Trophoblast cell (in vitro differentiated cells and primary cell): Measurements from ENCODE around the gene PCDHGA3.
"Not testable (repeated sequence)": the region's sequence is repeated elsewhere in the genome, so short reads cannot be mapped to it uniquely, and the experiment has no call there.

ENCODE experiments used
- DNase-seq, 2 donors: peaks; one replicate each; pipeline ENCODE4 v3.0.0-alpha.2; 2016
- H2AFZ ChIP-seq: 2 replicates; pipeline ENCODE4 v1.6.1; 2013; ENCODE audit warnings: low read length, moderate library complexity, mild to moderate bottlenecking; ENCODE audit not compliant: insufficient read depth, poor library complexity
- H2AK5ac ChIP-seq: 2 replicates; pipeline ENCODE4 v1.6.1; 2013; ENCODE audit warnings: mild to moderate bottlenecking, low read length
- H2BK120ac ChIP-seq: 2 replicates; pipeline ENCODE4 v1.6.1; 2013; ENCODE audit warnings: low read length, mild to moderate bottlenecking, moderate library complexity; ENCODE audit not compliant: insufficient read depth, poor library complexity
- H2BK12ac ChIP-seq: 2 replicates; pipeline ENCODE4 v1.6.1; 2013; ENCODE audit warnings: mild to moderate bottlenecking, low read length, moderate library complexity
- H2BK5ac ChIP-seq: 2 replicates; pipeline ENCODE4 v1.6.1; 2013; ENCODE audit warnings: low read length, low read depth, moderate library complexity, mild to moderate bottlenecking; ENCODE audit not compliant: poor library complexity
- H3K14ac ChIP-seq: 2 replicates; pipeline ENCODE4 v1.6.1; 2013; ENCODE audit warnings: mild to moderate bottlenecking, low read length
- H3K18ac ChIP-seq: 2 replicates; pipeline ENCODE4 v1.6.1; 2013; ENCODE audit warnings: mild to moderate bottlenecking, low read length
- H3K23ac ChIP-seq: 2 replicates; pipeline ENCODE4 v1.6.1; 2013; ENCODE audit warnings: low read length
- H3K27ac ChIP-seq: 2 replicates; pipeline ENCODE4 v1.5.1; 2013; ENCODE audit warnings: low read depth, mild to moderate bottlenecking, inconsistent platforms, low read length, moderate library complexity
- H3K27me3 ChIP-seq: 2 replicates; pipeline ENCODE4 v1.6.1; 2013; ENCODE audit warnings: inconsistent platforms, mild to moderate bottlenecking, low read length, moderate library complexity; ENCODE audit not compliant: insufficient read depth
- H3K36me3 ChIP-seq, 2 experiments: 1 replicate in 1 of 2; 2 replicates in 1 of 2; pipeline ENCODE4 v1.6.1; 2013; ENCODE audit warnings: low read length in 2 of 2, mild to moderate bottlenecking in 2 of 2, moderate library complexity in 1 of 2; ENCODE audit not compliant: insufficient read depth in 2 of 2, control insufficient read depth in 1 of 2
- H3K4ac ChIP-seq: 2 replicates; pipeline ENCODE4 v1.6.1; 2013; ENCODE audit warnings: low read depth, mild to moderate bottlenecking, low read length, moderate library complexity
- H3K4me1 ChIP-seq, 2 experiments: 1 replicate in 1 of 2; 2 replicates in 1 of 2; pipeline ENCODE4 v1.6.1; 2013; ENCODE audit warnings: low read length in 2 of 2, mild to moderate bottlenecking in 2 of 2, moderate library complexity in 1 of 2; ENCODE audit not compliant: insufficient read depth in 2 of 2, control insufficient read depth in 1 of 2
- H3K4me2 ChIP-seq: 2 replicates; pipeline ENCODE4 v1.6.1; 2013; ENCODE audit warnings: inconsistent platforms, mild to moderate bottlenecking, low read length, moderate library complexity
- H3K4me3 ChIP-seq: 2 replicates; pipeline ENCODE4 v1.5.1; 2013; ENCODE audit warnings: mild to moderate bottlenecking, low read depth, low read length, inconsistent platforms
- H3K79me1 ChIP-seq: one replicate; pipeline ENCODE4 v1.6.1; 2013; ENCODE audit warnings: low read length
- H3K79me2 ChIP-seq: 2 replicates; pipeline ENCODE4 v1.6.1; 2013; ENCODE audit warnings: low read length, mild to moderate bottlenecking; ENCODE audit not compliant: control insufficient read depth, insufficient read depth, poor library complexity
- H3K9ac ChIP-seq: 2 replicates; pipeline ENCODE4 v1.6.1; 2013; ENCODE audit warnings: mild to moderate bottlenecking, low read length
- H3K9me3 ChIP-seq: 2 replicates; pipeline ENCODE4 v1.6.1; 2013; ENCODE audit warnings: low read depth, mild to moderate bottlenecking, control low read depth, inconsistent platforms, low read length; ENCODE audit not compliant: insufficient read depth
- H4K12ac ChIP-seq: 2 replicates; pipeline ENCODE4 v1.6.1; 2013; ENCODE audit warnings: low read depth, mild to moderate bottlenecking, low read length, moderate library complexity
- H4K8ac ChIP-seq: 2 replicates; pipeline ENCODE4 v1.6.1; 2013; ENCODE audit warnings: low read depth, mild to moderate bottlenecking, low read length, moderate library complexity
- H4K91ac ChIP-seq: one replicate; pipeline ENCODE4 v1.6.1; 2013; ENCODE audit warnings: low read depth, mild to moderate bottlenecking, low read length, moderate library complexity
- WGBS: extraction: QIAGEN DNeasy Blood & Tissue Kit; methylation state at CpG from one replicate; pipeline ENCODE4 v1.1.7; 2013; ENCODE audit warnings: missing lambda C conversion rate; ENCODE audit not compliant: insufficient read length, insufficient coverage; ENCODE audit errors: extremely low coverage; 5-methylcytosine and 5-hydroxymethylcytosine counted together

Gene PCDHGA3

DNA sequence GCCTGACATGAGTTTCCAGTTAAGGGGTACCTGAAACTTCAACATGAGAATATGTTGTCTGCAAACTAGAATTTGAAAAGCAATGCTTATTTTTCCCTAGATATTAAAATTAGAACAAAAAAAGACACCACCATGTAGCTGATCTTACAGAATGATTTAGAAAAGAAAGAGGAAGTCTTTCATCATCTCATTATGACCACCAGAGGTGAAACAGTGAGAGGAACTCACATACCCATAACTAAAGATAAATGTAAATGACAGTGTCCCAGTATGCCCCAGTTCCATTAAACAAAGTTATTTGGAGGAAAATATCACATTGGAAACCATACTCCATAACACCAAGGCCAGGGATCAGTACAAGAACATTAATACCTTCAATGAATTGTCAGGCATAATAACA is 29.9 kb upstream of the PCDHGA3 start:
- no peak overlapping the region for H4K91ac ChIP-seq
- no peak overlapping the region for H2AFZ ChIP-seq
- no peak overlapping the region for H3K9ac ChIP-seq
- H2BK5ac ChIP-seq, result no peak overlapping the region
- no peak overlapping the region for H3K14ac ChIP-seq
- no peaks in the 10 kb centered on the region for H3K4me1 ChIP-seq
- no peaks in the 10 kb centered on the region for H3K9me3 ChIP-seq
- no peak overlapping the region for H2AK5ac ChIP-seq
- no peak overlapping the region for H2BK12ac ChIP-seq
- H3K18ac ChIP-seq, result no peak overlapping the region
- no peak for DNase-seq
- H3K4me3 ChIP-seq, result no peak overlapping the region
- no peak overlapping the region for H3K4me2 ChIP-seq
- no peak overlapping the region for H3K23ac ChIP-seq
- H4K8ac ChIP-seq, result no peak overlapping the region
- peaks cover 2 to 5% of the 10 kb centered on the region in 2 experiments for H3K36me3 ChIP-seq
- H2BK120ac ChIP-seq, result no peak overlapping the region
- H4K12ac ChIP-seq, result no peak overlapping the region
- H3K27me3 ChIP-seq, result no peaks in the 10 kb centered on the region
- no peaks in the 10 kb centered on the region for H3K79me1 ChIP-seq
- H3K79me2 ChIP-seq, result no peaks in the 10 kb centered on the region
- no peak overlapping the region for H3K27ac ChIP-seq
- H3K4ac ChIP-seq, result no peak overlapping the region

DNA sequence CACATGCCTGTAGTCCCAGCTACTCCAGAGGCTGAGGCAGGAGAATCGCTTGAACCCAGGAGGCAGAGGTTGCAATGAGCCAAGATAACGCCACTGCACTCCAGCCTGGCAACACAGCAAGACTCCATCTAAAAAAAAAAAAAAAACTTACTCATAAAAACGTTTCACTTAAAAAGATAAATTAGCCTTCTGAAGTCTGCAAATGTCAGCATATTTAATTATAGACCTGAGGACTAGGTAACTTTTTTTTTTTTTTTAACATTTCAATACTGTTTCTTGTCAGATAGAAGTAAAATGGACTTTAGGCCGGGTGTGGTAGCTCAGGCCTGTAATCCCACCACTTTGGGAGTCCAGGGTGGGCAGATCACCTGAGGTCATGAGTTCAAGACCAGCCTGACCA is 26.7 kb upstream of the PCDHGA3 start:
- not testable (repeated sequence) for H3K4ac ChIP-seq, H2BK120ac ChIP-seq, H3K27me3 ChIP-seq, H2AK5ac ChIP-seq, H3K9me3 ChIP-seq, H3K27ac ChIP-seq, H3K79me1 ChIP-seq, H3K9ac ChIP-seq, H4K12ac ChIP-seq, H3K14ac ChIP-seq, H3K79me2 ChIP-seq, H3K4me1 ChIP-seq, H3K23ac ChIP-seq, H3K4me3 ChIP-seq, H3K18ac ChIP-seq, H2BK5ac ChIP-seq, H3K4me2 ChIP-seq, H4K8ac ChIP-seq, H4K91ac ChIP-seq, H2BK12ac ChIP-seq, DNase-seq, H2AFZ ChIP-seq
- WGBS, result no CpG with 5 or more reads among the region's 4 CpGs
- H3K36me3 ChIP-seq, result peaks cover 5 to 11% of the 10 kb centered on the region in 2 experiments

DNA sequence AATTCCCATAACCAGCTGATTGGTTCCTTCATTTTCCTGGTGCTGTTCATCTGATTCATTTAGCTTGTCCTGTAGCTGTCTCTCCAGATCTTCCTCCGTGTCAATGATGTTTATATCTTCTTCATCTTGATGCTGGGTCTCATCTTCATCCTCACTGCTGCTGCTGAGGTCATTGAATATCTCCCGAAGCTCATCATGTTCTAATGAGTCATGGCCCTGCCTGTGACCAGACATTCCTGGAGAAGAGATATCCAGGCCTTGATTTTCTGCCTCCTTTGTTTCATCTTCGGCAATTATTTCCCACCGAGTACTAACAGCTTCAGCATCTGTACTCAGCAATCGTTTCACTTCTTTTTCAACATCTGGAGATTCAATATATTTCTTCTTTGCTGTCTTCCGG is 24.4 kb upstream of the PCDHGA3 start:
- no peak overlapping the region for H2AFZ ChIP-seq
- no peak overlapping the region for H3K9ac ChIP-seq
- no peak overlapping the region for H2BK5ac ChIP-seq
- H4K91ac ChIP-seq, result no peak overlapping the region
- no peak overlapping the region for H4K12ac ChIP-seq
- no peak overlapping the region for H2BK120ac ChIP-seq
- no CpG with 5 or more reads among the region's 6 CpGs for WGBS
- no peak overlapping the region for H3K23ac ChIP-seq
- no peak for DNase-seq
- H2BK12ac ChIP-seq, result no peak overlapping the region
- peaks cover 5 to 11% of the 10 kb centered on the region in 2 experiments for H3K36me3 ChIP-seq
- H4K8ac ChIP-seq, result no peak overlapping the region
- peaks cover 4% of the 10 kb centered on the region for H3K79me2 ChIP-seq
- H3K27me3 ChIP-seq, result no peaks in the 10 kb centered on the region
- H3K27ac ChIP-seq, result no peak overlapping the region
- peaks cover 6% of the 10 kb centered on the region for H3K79me1 ChIP-seq
- no peak overlapping the region for H2AK5ac ChIP-seq
- no peak overlapping the region for H3K4me2 ChIP-seq
- peak overlapping the region; percentile 83 for H3K4ac ChIP-seq
- H3K9me3 ChIP-seq, result peaks cover 3% of the 10 kb centered on the region
- H3K14ac ChIP-seq, result no peak overlapping the region
- no peak overlapping the region for H3K4me3 ChIP-seq
- H3K4me1 ChIP-seq, result peaks cover 2 to 5% of the 10 kb centered on the region in 2 experiments
- no peak overlapping the region for H3K18ac ChIP-seq

DNA sequence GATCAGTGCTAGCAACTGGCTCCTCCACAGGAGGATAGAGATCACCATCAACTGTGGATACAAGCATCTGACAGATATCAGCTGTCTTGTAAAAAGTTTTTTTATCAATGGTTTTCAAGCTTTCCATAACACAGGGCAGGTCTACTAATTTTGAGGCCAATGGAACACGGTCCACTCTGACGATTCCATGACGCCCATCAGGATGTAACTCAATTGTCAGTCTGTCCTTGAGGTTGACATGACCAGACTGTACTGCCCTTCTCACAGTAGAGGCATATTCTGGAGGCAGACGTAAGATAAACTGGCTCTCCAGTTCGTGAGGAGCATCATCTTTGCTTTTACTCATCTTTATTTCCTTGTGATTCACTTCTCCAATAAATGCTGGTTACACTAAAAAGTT is 23.9 kb upstream of the PCDHGA3 start:
- no peak for DNase-seq
- no peak overlapping the region for H3K18ac ChIP-seq
- H3K14ac ChIP-seq, result no peak overlapping the region
- H3K4me2 ChIP-seq, result peak overlapping the region; percentile 59
- H4K8ac ChIP-seq, result no peak overlapping the region
- no peak overlapping the region for H2BK12ac ChIP-seq
- H3K27ac ChIP-seq, result no peak overlapping the region
- H3K36me3 ChIP-seq, result peaks cover 5 to 11% of the 10 kb centered on the region in 2 experiments
- no peak overlapping the region for H2BK5ac ChIP-seq
- H3K4me1 ChIP-seq, result peaks cover 2 to 5% of the 10 kb centered on the region in 2 experiments
- no peaks in the 10 kb centered on the region for H3K27me3 ChIP-seq
- H2BK120ac ChIP-seq, result no peak overlapping the region
- peaks cover 3% of the 10 kb centered on the region for H3K9me3 ChIP-seq
- peak overlapping the region; percentile 77 for H3K4ac ChIP-seq
- peaks cover 4% of the 10 kb centered on the region for H3K79me2 ChIP-seq
- H3K23ac ChIP-seq, result no peak overlapping the region
- no peak overlapping the region for H3K9ac ChIP-seq
- H2AK5ac ChIP-seq, result no peak overlapping the region
- H4K12ac ChIP-seq, result no peak overlapping the region
- no peak overlapping the region for H2AFZ ChIP-seq
- no CpG with 5 or more reads among the region's 5 CpGs for WGBS
- peak overlapping the region; percentile 57 for H3K4me3 ChIP-seq
- H4K91ac ChIP-seq, result no peak overlapping the region
- H3K79me1 ChIP-seq, result peaks cover 6% of the 10 kb centered on the region
